Type B pancreatic cell (in vitro differentiated cells): ENCODE results near the gene PRSS48. TPM values are rescaled to one million over a fixed set of nuclear protein-coding genes. Genes with fewer than 3 reads are reported as not detected.

Experiments used
- DNase-seq: peaks from one replicate; pipeline ENCODE4 v3.0.0; 2021; ENCODE audit warnings: mixed read lengths; ENCODE audit not compliant: unreplicated experiment; ENCODE audit errors: extremely low spot score
- H3K27ac Mint-ChIP-seq: 2 replicates; pipeline ENCODE4 v1.8.0; 2021; ENCODE audit warnings: mild to moderate bottlenecking, mixed read lengths
- H3K27me3 Mint-ChIP-seq: 2 replicates; pipeline ENCODE4 v1.8.0; 2021; ENCODE audit warnings: mixed read lengths
- H3K36me3 Mint-ChIP-seq: 2 replicates; pipeline ENCODE4 v1.8.0; 2021; ENCODE audit warnings: mixed read lengths
- H3K4me1 Mint-ChIP-seq: one replicate; pipeline ENCODE4 v1.8.0; 2021; ENCODE audit warnings: mixed read lengths; ENCODE audit not compliant: unreplicated experiment
- H3K4me3 Mint-ChIP-seq: 2 replicates; pipeline ENCODE4 v1.8.0; 2021; ENCODE audit warnings: mild to moderate bottlenecking, mixed read lengths
- H3K9me3 Mint-ChIP-seq: 2 replicates; pipeline ENCODE4 v1.8.0; 2021; ENCODE audit warnings: mixed read lengths
- long read RNA-seq: library from polyadenylated mRNA; unstranded; transcript quantifications from one replicate; pipeline ENCODE4 v2.0.0, GENCODE V29; 2020
- total RNA-seq: library from RNA; stranded (reverse); gene quantifications from 2 replicates; pipeline ENCODE4 v1.2.1, GENCODE V29; 2021; ENCODE audit warnings: low replicate concordance
- TF ChIP-seq, protein P1 (sequence below): fragments of 200-600 bp; sonication (generic); conservative IDR thresholded peaks from 2 replicates; pipeline ENCODE4 v1.5.0; 2021; ENCODE audit warnings: antibody characterized with exemption, mild to moderate bottlenecking

PRSS48 gene
- total RNA-seq = not detected in 2 replicates
- long read RNA-seq = 0 reads

DNA sequence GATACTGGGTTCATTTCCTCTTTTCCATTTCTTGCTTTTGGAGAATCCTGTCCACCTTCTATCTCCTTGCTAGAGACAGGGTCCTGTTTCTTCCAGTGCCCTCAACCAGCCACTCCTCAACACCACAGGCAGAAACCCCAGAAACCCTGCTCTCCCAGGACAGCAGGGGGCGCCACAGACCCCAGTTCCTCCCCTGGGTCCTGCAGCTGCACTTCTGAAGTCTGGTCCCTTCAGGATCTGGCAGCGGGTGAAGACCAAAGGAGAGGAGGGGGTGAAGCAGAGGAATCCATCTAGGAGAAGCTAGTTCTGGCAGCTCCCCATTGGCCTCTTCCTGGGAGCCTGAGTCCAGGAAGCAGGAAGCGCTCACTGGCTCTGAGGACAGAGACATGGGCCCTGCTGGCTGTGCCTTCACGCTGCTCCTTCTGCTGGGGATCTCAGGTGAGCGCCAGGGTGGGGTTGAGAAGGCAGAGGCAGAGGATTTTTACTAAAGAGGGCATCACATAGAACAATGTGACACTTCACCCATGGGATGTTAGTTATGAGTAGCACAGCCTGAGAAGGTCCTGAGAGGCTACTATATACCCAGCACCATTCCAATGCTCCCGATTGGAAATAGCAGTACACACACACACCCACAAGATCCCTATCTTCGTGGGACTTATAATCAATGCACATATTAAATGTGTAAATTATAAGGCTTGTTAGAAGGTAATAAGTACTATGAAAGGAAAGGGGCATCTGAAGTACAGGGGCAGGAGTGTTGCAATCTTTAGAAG is at the start of gene PRSS48:
TSS of gene PRSS48 (plus strand) at position 375 of the 776 bp plus-strand sequence. CDS start at position 387, 12 bp downstream.
- Mint-ChIP-seq H3K36me3 (peaks cover 5% of the 10 kb centered on the region), H3K27ac (no peak within 1 kb of the TSS)

DNA sequence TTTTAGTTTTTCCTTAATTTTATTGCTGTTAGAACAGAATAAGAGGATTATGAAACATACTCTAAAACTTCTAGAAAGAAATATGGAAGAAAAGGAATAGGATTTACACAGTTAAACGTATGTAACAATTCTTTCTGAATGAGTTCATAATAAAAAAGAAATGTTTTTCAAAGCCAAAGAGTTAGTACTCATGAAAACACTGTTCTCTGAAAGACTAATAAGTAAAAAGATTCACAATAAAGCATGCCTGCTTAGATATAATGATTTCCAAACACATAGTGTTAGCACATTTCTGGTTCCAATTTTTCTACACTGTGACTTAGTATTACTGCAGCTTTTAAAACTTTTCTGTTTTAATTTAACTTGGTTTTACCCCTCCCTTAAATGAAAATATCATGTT is 49.8 kb upstream of the PRSS48 start:
- TF ChIP-seq, protein P1, sequence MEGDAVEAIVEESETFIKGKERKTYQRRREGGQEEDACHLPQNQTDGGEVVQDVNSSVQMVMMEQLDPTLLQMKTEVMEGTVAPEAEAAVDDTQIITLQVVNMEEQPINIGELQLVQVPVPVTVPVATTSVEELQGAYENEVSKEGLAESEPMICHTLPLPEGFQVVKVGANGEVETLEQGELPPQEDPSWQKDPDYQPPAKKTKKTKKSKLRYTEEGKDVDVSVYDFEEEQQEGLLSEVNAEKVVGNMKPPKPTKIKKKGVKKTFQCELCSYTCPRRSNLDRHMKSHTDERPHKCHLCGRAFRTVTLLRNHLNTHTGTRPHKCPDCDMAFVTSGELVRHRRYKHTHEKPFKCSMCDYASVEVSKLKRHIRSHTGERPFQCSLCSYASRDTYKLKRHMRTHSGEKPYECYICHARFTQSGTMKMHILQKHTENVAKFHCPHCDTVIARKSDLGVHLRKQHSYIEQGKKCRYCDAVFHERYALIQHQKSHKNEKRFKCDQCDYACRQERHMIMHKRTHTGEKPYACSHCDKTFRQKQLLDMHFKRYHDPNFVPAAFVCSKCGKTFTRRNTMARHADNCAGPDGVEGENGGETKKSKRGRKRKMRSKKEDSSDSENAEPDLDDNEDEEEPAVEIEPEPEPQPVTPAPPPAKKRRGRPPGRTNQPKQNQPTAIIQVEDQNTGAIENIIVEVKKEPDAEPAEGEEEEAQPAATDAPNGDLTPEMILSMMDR = no peak
- H3K4me1 Mint-ChIP-seq = peaks cover 22% of the 10 kb centered on the region
- peak overlapping the region; percentile 95 for H3K27ac Mint-ChIP-seq
- no peaks in the 10 kb centered on the region for H3K36me3 Mint-ChIP-seq
- peaks cover 3% of the 10 kb centered on the region for H3K9me3 Mint-ChIP-seq
- no peak for DNase-seq
- H3K27me3 Mint-ChIP-seq = no peaks in the 10 kb centered on the region
- H3K4me3 Mint-ChIP-seq = peak overlapping the region; percentile 79

More for the DNA sequence above, at the start of gene PRSS48:
- peak; percentile 76 for DNase-seq
- TF ChIP-seq, protein P1 = peak; percentile 79
- Mint-ChIP-seq H3K27me3 (no peaks in the 10 kb centered on the region), H3K4me3 (no peak within 1 kb of the TSS), H3K4me1 (no peaks in the 10 kb centered on the region), H3K9me3 (no peaks in the 10 kb centered on the region)

DNA sequence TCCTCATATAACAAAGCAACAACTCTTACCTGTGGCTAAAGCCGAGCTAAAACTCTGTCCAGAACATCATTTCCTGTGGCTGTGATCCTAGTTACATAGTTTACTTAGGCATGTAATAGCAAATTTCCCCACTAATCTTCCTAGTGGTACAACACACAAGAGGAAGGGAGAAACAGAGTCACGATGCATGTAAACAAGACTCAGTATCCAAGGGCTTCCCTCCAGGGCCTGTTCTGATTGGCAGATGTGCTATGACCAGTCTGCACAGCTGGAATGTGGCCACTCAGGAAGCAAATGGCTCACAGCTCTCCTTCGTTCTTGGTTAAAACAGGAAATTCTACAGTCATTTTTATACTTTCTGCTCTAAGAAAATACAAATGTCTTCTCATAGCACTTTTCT is 49.2 kb upstream of the PRSS48 start:
- Mint-ChIP-seq H3K4me1 (peaks cover 24% of the 10 kb centered on the region), H3K4me3 (peak overlapping the region; percentile 79), H3K27me3 (no peaks in the 10 kb centered on the region), H3K9me3 (peaks cover 3% of the 10 kb centered on the region), H3K36me3 (no peaks in the 10 kb centered on the region), H3K27ac (peak overlapping the region; percentile 95)
- TF ChIP-seq, protein P1 = no peak
- DNase-seq = no peak

GRCh38 chr4:151228189-151229119 is 48.5 kb upstream of the PRSS48 start:
- Mint-ChIP-seq H3K9me3 (peaks cover 3% of the 10 kb centered on the region), H3K27me3 (no peaks in the 10 kb centered on the region), H3K4me1 (peaks cover 24% of the 10 kb centered on the region), H3K36me3 (no peaks in the 10 kb centered on the region), H3K27ac (peak overlapping the region; percentile 95), H3K4me3 (no peak overlapping the region)
- no peak for DNase-seq
- TF ChIP-seq, protein P1 = no peak

DNA sequence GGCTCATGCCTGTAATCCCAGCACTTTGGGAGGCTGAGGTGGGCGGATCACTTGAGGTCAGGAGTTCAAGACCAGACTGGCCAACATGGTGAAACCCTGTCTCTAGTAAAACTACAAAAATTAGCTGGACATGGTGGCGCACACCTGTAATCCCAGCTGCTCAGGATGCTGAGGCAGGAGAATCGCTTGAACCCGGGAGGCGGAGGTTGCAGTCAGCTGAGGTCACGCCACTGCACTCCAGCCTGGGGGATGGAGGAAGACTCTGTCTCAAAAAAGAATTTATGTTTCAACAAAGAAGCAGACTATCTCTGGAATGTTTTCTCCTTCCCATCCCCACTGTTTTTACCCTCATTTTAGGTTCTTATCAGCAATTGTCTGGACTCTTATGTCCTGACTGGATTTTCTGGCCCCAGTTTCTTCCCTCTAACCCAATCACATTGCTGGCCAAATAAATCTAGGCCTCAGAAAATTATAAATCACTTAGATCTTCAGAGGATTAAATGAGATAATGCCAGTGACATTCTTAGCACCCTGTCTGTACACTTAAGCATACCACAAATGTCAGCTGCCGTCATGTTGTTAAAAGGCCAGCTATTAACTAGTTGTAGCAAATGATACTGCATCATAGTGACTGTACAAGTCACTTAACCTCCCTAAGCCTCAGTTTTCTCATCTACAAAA is 44.9 kb upstream of the PRSS48 start:
- Mint-ChIP-seq H3K36me3 (no peaks in the 10 kb centered on the region), H3K27ac (peak overlapping the region; percentile 34), H3K27me3 (no peaks in the 10 kb centered on the region), H3K4me1 (peaks cover 15% of the 10 kb centered on the region), H3K9me3 (peaks cover 3% of the 10 kb centered on the region), H3K4me3 (no peak overlapping the region)
- TF ChIP-seq, protein P1 = no peak
- no peak for DNase-seq
